WERI-Rb-1 (cell line): ENCODE data around the gene VTI1A.

Experiments used
- DNase-seq: peaks from one replicate; pipeline ENCODE4 v3.0.0-alpha.2; 2020
- H3K27ac ChIP-seq: fragments of 250-450 bp; sonication (Bioruptor Pico); 2 replicates; pipeline ENCODE4 v1.5.1; 2020; ENCODE audit warnings: mild to moderate bottlenecking, moderate library complexity
- H3K27me3 ChIP-seq: fragments of 250-450 bp; sonication (Bioruptor Pico); 2 replicates; pipeline ENCODE4 v1.5.1; 2021; ENCODE audit warnings: mild to moderate bottlenecking, low read depth, moderate library complexity; ENCODE audit not compliant: insufficient read depth, severe bottlenecking
- H3K36me3 ChIP-seq: fragments of 250-450 bp; sonication (Bioruptor Pico); 2 replicates; pipeline ENCODE4 v1.5.1; 2020; ENCODE audit warnings: mild to moderate bottlenecking, moderate library complexity
- H3K4me3 ChIP-seq: 2 replicates; pipeline ENCODE4 v1.5.1; 2011; ENCODE audit warnings: low read depth, mild to moderate bottlenecking, control low read depth, low read length
- H3K9me3 ChIP-seq: fragments of 250-450 bp; sonication (Bioruptor Pico); 2 replicates; pipeline ENCODE4 v1.5.1; 2021; ENCODE audit warnings: mild to moderate bottlenecking, moderate library complexity; ENCODE audit not compliant: severe bottlenecking
- TF ChIP-seq, protein P1 (sequence below): IDR thresholded peaks from 2 replicates; pipeline ENCODE4 v1.5.1; 2011; ENCODE audit warnings: low read depth, mild to moderate bottlenecking, control low read depth, inconsistent platforms, low read length

The VTI1A gene

GRCh38 chr10:112838784-112839481, 391.9 kb downstream of the VTI1A start:
- Histone ChIP-seq H3K4me3 (no peak overlapping the region), H3K9me3 (no peaks in the 10 kb centered on the region), H3K27me3 (no peaks in the 10 kb centered on the region), H3K36me3 (no peaks in the 10 kb centered on the region), H3K27ac (no peak overlapping the region)
- DNase-seq, result no peak
- TF ChIP-seq, protein P1, sequence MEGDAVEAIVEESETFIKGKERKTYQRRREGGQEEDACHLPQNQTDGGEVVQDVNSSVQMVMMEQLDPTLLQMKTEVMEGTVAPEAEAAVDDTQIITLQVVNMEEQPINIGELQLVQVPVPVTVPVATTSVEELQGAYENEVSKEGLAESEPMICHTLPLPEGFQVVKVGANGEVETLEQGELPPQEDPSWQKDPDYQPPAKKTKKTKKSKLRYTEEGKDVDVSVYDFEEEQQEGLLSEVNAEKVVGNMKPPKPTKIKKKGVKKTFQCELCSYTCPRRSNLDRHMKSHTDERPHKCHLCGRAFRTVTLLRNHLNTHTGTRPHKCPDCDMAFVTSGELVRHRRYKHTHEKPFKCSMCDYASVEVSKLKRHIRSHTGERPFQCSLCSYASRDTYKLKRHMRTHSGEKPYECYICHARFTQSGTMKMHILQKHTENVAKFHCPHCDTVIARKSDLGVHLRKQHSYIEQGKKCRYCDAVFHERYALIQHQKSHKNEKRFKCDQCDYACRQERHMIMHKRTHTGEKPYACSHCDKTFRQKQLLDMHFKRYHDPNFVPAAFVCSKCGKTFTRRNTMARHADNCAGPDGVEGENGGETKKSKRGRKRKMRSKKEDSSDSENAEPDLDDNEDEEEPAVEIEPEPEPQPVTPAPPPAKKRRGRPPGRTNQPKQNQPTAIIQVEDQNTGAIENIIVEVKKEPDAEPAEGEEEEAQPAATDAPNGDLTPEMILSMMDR, result no peak

DNA sequence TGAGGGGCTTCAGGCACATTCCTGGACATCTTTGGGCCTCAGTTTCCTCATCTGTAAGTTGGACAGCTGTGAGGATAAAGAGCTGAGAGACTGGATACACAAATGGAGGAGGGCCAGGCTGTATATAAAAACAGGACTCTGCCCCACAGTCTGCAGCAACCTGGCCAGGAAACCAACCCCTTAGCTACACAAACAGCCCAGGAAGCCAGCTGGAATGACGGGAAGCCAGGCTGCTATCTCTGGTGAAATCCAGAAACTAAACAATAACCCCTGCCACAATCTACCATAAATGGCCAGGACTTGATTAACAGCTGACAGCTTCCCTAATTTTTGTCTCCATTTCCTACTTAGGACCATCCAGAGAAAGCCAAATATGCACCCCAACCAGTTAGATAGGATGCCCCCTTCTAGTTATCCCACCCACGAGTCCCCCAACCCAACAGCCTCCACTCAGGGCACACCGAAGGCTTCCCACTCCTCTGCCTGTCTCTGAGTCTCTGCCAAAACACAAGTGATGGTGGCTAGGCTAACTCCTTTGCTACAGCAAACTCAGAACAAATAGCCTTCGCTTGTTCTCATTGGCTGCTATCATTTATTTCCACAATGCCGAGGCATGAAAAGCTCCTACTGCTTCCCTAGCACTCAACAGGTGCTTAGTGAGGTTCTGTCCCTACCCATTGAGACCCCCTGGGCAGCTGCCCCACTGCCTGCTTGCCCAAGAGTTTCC, 393.1 kb downstream of the VTI1A start:
- H3K27me3 ChIP-seq, result no peaks in the 10 kb centered on the region
- H3K27ac ChIP-seq, result no peak overlapping the region
- no peak for DNase-seq
- H3K36me3 ChIP-seq, result no peaks in the 10 kb centered on the region
- H3K4me3 ChIP-seq, result no peak overlapping the region
- H3K9me3 ChIP-seq, result no peaks in the 10 kb centered on the region
- TF ChIP-seq, protein P1, result no peak

DNA sequence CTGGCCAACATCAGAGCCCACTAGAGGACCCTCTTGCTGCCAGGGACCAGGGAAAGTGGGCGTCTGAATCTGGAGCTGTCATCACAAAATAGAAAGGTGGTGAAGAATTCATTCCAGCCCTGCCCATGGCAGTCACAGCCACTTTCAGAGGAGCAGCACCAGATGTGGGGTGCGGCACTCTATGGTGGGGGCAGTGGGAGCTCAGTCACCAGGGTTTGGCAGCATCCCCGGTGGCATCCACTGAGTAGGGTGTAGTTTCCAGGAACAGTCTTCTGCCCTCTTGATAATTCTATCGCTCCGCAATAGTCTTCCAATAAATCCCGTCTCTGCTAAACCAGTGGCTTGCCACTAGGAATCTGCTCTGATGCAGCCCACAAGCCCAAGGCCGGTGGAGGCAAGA, 394.5 kb downstream of the VTI1A start:
- H3K36me3 ChIP-seq, result no peaks in the 10 kb centered on the region
- no peaks in the 10 kb centered on the region for H3K27me3 ChIP-seq
- H3K9me3 ChIP-seq, result no peaks in the 10 kb centered on the region
- no peak overlapping the region for H3K4me3 ChIP-seq
- DNase-seq, result no peak
- H3K27ac ChIP-seq, result no peak overlapping the region
- TF ChIP-seq, protein P1, result no peak

GRCh38 chr10:112842832-112843360, 395.9 kb downstream of the VTI1A start:
- H3K27me3 ChIP-seq, result no peaks in the 10 kb centered on the region
- no peak for DNase-seq
- H3K4me3 ChIP-seq, result no peak overlapping the region
- H3K36me3 ChIP-seq, result no peaks in the 10 kb centered on the region
- TF ChIP-seq, protein P1, result no peak
- peaks cover 6% of the 10 kb centered on the region for H3K9me3 ChIP-seq
- no peak overlapping the region for H3K27ac ChIP-seq

GRCh38 chr10:112843623-112844022, 396.6 kb downstream of the VTI1A start:
- H3K36me3 ChIP-seq, result no peaks in the 10 kb centered on the region
- no peak overlapping the region for H3K27ac ChIP-seq
- no peak for DNase-seq
- H3K27me3 ChIP-seq, result no peaks in the 10 kb centered on the region
- H3K9me3 ChIP-seq, result peaks cover 6% of the 10 kb centered on the region
- no peak overlapping the region for H3K4me3 ChIP-seq
- TF ChIP-seq, protein P1, result no peak
